ENCODE data around the gene AOPEP. TPM values are rescaled to one million over a fixed set of nuclear protein-coding genes. Genes with fewer than 3 reads are reported as not detected.

The AOPEP gene
- polyA plus RNA-seq, 1 of the 3 experiments (the other 2 are of a cell fraction), result 54.6 TPM

DNA sequence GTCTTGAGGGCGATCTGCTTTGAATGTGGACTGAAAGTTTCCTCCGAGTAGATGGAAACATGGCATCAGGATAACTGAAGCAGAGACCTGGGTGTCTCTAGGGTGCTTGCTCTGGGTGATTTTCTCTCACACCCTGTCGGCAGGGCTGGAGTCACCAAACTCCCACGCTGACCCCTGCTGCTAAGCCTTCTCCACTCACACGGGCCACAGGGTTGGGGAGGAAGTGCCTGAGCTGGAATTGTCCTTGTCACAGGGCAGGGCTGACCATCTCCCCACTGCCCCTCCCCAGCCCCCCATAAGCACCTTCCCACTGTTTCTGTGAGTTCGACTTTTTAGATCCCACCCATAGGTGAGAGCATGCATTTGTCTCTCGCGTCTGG lies 378.1 kb downstream of the AOPEP start (continued):
- TF ChIP-seq, protein P1, sequence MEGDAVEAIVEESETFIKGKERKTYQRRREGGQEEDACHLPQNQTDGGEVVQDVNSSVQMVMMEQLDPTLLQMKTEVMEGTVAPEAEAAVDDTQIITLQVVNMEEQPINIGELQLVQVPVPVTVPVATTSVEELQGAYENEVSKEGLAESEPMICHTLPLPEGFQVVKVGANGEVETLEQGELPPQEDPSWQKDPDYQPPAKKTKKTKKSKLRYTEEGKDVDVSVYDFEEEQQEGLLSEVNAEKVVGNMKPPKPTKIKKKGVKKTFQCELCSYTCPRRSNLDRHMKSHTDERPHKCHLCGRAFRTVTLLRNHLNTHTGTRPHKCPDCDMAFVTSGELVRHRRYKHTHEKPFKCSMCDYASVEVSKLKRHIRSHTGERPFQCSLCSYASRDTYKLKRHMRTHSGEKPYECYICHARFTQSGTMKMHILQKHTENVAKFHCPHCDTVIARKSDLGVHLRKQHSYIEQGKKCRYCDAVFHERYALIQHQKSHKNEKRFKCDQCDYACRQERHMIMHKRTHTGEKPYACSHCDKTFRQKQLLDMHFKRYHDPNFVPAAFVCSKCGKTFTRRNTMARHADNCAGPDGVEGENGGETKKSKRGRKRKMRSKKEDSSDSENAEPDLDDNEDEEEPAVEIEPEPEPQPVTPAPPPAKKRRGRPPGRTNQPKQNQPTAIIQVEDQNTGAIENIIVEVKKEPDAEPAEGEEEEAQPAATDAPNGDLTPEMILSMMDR (IDR thresholded peaks at IDR 0.05), result no peak
- no peak for TF ChIP-seq SIN3A (IDR thresholded peaks at IDR 0.05; ENCODE audit: borderline replicate concordance, low read depth, low read length)
- no peak for TF ChIP-seq EP300 (IDR thresholded peaks at IDR 0.05; ENCODE audit: borderline replicate concordance in 1 of 2, low read depth in 1 of 2, low read length in 1 of 2)

GRCh38 chr9:95104980-95105379 lies 378.5 kb downstream of the AOPEP start:
- no peaks in the 10 kb centered on the region for H3K27me3 ChIP-seq (ENCODE audit: insufficient read depth)
- no peaks in the 10 kb centered on the region for H4K20me1 ChIP-seq (ENCODE audit: insufficient read depth)
- H3K4me3 ChIP-seq (ENCODE audit: low read depth in 2 of 2, low read length in 1 of 2), result no peak overlapping the region
- H3F3A ChIP-seq (replicated peaks; ENCODE audit: insufficient read depth), result no peaks in the 10 kb centered on the region
- TF ChIP-seq NFIC (IDR thresholded peaks at IDR 0.05; ENCODE audit: borderline replicate concordance), result no peak
- TF ChIP-seq EZH2phosphoT487 (IDR thresholded peaks at IDR 0.05; ENCODE audit: borderline replicate concordance, low read depth), result no peak
- TF ChIP-seq NRF1 (IDR thresholded peaks at IDR 0.05; ENCODE audit: low read depth, low read length), result no peak
- H2AFZ ChIP-seq (ENCODE audit: low read depth), result no peak overlapping the region
- H3K9me2 ChIP-seq, result no peaks in the 10 kb centered on the region
- POLR2A ChIA-PET, result no interaction called here
- H3K9ac ChIP-seq, result no peak overlapping the region
- H3K27ac ChIP-seq (ENCODE audit: low read depth in 2 of 2, low read length in 1 of 2), result peak overlapping the region in 1 of 2 experiments; percentile 76; a peak in 1 of 4 replicates
- 91% methylated on average over 7 of the region's 12 CpGs for WGBS (ENCODE audit: low lambda C conversion rate)
- DNase-seq, result no peak
- peaks cover 3 to 54% of the 10 kb centered on the region in 2 experiments; a peak in 1 of 4 replicates for H3K4me1 ChIP-seq (ENCODE audit: control insufficient read depth in 1 of 2, insufficient read depth in 2 of 2, low read depth in 1 of 2, low read length in 1 of 2)
- no peak overlapping the region for H3K4me2 ChIP-seq
- CTCF ChIA-PET, result interaction anchor here (5.6 kb wide), 1 partner anchor 25 kb away, joined by 65 read pairs; no protein-coding TSS in a partner anchor
- no peaks in the 10 kb centered on the region for H3K79me2 ChIP-seq (ENCODE audit: insufficient read depth)
- H3K36me3 ChIP-seq (replicated peaks in 1 of 2; ENCODE audit: control insufficient read depth in 1 of 2, insufficient read depth in 2 of 2, low read length in 1 of 2), result peaks cover 19 to 36% of the 10 kb centered on the region in 2 experiments
- H3K9me3 ChIP-seq, result no peaks in the 10 kb centered on the region

DNA sequence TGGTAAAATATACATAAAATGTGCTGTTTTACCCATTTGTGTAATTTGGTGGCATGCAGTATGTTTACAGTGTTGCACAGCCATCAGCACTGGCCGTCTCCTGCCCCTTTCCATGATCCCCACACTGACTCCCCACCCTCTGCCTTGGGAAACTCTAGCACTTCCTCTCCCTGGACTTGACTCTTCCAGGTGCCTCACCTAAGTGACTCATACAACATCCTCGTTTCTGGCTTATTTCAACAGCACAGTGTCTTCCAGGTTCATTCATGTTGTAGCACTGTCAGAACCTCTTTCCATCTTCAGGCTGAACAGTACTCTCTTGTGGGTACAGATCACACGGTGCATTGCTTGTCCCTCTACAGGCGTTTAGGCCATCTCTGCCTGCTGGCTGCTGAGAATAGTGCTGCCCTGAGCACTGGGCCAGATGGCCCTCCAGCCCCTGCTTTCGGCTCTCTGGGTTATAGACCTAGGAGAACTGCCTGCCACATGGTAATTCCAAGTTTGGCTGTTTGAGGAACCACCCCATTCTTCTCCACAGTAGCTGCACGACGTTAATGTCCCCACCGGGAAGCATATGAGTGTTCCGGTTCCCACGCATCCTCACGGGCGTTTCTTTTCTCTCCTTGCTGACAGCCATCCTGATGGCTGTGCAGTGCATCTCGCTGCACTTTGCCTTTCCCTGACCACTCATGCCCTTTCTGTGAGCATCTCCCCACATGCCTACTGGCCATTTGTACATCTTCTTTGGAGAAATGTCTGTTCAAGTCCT lies 379.2 kb downstream of the AOPEP start:
- peaks cover 0 to 50% of the 10 kb centered on the region in 2 experiments; a peak in 1 of 4 replicates for H3K4me1 ChIP-seq (ENCODE audit: control insufficient read depth in 1 of 2, insufficient read depth in 2 of 2, low read depth in 1 of 2, low read length in 1 of 2)
- WGBS (ENCODE audit: low lambda C conversion rate), result 90% methylated on average over 10 of the region's 13 CpGs
- DNase-seq, result no peak
- POLR2A ChIA-PET, result no interaction called here
- H3F3A ChIP-seq (replicated peaks; ENCODE audit: insufficient read depth), result no peaks in the 10 kb centered on the region
- H3K4me2 ChIP-seq, result no peak overlapping the region
- H3K27me3 ChIP-seq (ENCODE audit: insufficient read depth), result no peaks in the 10 kb centered on the region
- no peaks in the 10 kb centered on the region for H3K9me2 ChIP-seq
- H3K9me3 ChIP-seq, result no peaks in the 10 kb centered on the region
- no peak overlapping the region for H2AFZ ChIP-seq (ENCODE audit: low read depth)
- H3K27ac ChIP-seq (ENCODE audit: low read depth in 2 of 2, low read length in 1 of 2), result no peak overlapping the region; a peak in 1 of 4 replicates
- H4K20me1 ChIP-seq (ENCODE audit: insufficient read depth), result no peaks in the 10 kb centered on the region
- H3K36me3 ChIP-seq (replicated peaks in 1 of 2; ENCODE audit: control insufficient read depth in 1 of 2, insufficient read depth in 2 of 2, low read length in 1 of 2), result peaks cover 22 to 41% of the 10 kb centered on the region in 2 experiments
- H3K79me2 ChIP-seq (ENCODE audit: insufficient read depth), result no peaks in the 10 kb centered on the region
- H3K9ac ChIP-seq, result no peak overlapping the region
- CTCF ChIA-PET, result interaction anchor here (5.6 kb wide), 1 partner anchor 24 kb away, joined by 65 read pairs; no protein-coding TSS in a partner anchor
- H3K4me3 ChIP-seq (ENCODE audit: low read depth in 2 of 2, low read length in 1 of 2), result no peak overlapping the region
- TF ChIP-seq, protein P2, sequence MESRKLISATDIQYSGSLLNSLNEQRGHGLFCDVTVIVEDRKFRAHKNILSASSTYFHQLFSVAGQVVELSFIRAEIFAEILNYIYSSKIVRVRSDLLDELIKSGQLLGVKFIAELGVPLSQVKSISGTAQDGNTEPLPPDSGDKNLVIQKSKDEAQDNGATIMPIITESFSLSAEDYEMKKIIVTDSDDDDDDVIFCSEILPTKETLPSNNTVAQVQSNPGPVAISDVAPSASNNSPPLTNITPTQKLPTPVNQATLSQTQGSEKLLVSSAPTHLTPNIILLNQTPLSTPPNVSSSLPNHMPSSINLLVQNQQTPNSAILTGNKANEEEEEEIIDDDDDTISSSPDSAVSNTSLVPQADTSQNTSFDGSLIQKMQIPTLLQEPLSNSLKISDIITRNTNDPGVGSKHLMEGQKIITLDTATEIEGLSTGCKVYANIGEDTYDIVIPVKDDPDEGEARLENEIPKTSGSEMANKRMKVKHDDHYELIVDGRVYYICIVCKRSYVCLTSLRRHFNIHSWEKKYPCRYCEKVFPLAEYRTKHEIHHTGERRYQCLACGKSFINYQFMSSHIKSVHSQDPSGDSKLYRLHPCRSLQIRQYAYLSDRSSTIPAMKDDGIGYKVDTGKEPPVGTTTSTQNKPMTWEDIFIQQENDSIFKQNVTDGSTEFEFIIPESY (IDR thresholded peaks at IDR 0.05; ENCODE audit: borderline replicate concordance, low read depth), result no peak
- TF ChIP-seq PBX3 (IDR thresholded peaks at IDR 0.05) (no peak), GATA2 (CRISPR knock-in tag; IDR thresholded peaks at IDR 0.05) (no peak), SIN3A (IDR thresholded peaks at IDR 0.05; ENCODE audit: borderline replicate concordance, low read depth, low read length) (no peak), SMC3 (IDR thresholded peaks at IDR 0.05; ENCODE audit: low read depth, low read length) (no peak)
